T-helper 17 cell (primary cell): ENCODE data around the gene RAB44. TPM values are rescaled to one million over a fixed set of nuclear protein-coding genes. Genes with fewer than 3 reads are reported as not detected.

Experiments
- ATAC-seq: fragments of 150-1000 bp; cut with Tn5 transposase; 2 replicates; pipeline ENCODE4 v1.10.0; 2021; ENCODE audit warnings: mild to moderate bottlenecking, moderate library complexity
- DNase-seq, 3 donors: peaks; one replicate each; pipeline versions ENCODE4 v3.0.0 to v3.0.0-alpha.2; 2020 to 2021
- H3K9me3 ChIP-seq: one replicate; pipeline ENCODE4 v1.7.0; 2013; ENCODE audit warnings: low read length, mild to moderate bottlenecking; ENCODE audit not compliant: control insufficient read depth, poor library complexity, severe bottlenecking
- H3K27ac Mint-ChIP-seq: one replicate; pipeline ENCODE4 v1.8.0; 2022; ENCODE audit warnings: mild to moderate bottlenecking, moderate library complexity, mixed read lengths
- H3K27me3 Mint-ChIP-seq: one replicate; pipeline ENCODE4 v1.8.0; 2022; ENCODE audit warnings: mixed read lengths
- H3K36me3 Mint-ChIP-seq: one replicate; pipeline ENCODE4 v1.8.0; 2022; ENCODE audit warnings: low read depth, mixed read lengths
- H3K4me1 Mint-ChIP-seq: one replicate; pipeline ENCODE4 v1.8.0; 2022; ENCODE audit warnings: mild to moderate bottlenecking, mixed read lengths
- H3K4me3 Mint-ChIP-seq: one replicate; pipeline ENCODE4 v1.8.0; 2022; ENCODE audit warnings: mild to moderate bottlenecking, moderate library complexity, mixed read lengths
- total RNA-seq, 4 donors: library from RNA in 2 of 4; stranded (reverse) in 2 of 4; gene quantifications; one replicate each; pipeline ENCODE4 v1.2.3 and lab custom pipeline; 2022 to 2026

RAB44 gene
- total RNA-seq, 2 donors from 2014 or later, result 0.21 to 0.77 TPM

- H3K4me3 Mint-ChIP-seq, result no peak overlapping the region
- H3K27me3 Mint-ChIP-seq, result no peaks in the 10 kb centered on the region
- H3K36me3 Mint-ChIP-seq, result peaks cover 2% of the 10 kb centered on the region
- DNase-seq, result no peak
- H3K27ac Mint-ChIP-seq, result no peak overlapping the region
- no peaks in the 10 kb centered on the region for H3K9me3 ChIP-seq
- no peak for ATAC-seq
- peaks cover 14% of the 10 kb centered on the region for H3K4me1 Mint-ChIP-seq
Observed at GRCh38 chr6:36674942-36675341, 22.7 kb upstream of the RAB44 start.

GRCh38 chr6:36676141-36677058 is 21.2 kb upstream of the RAB44 start:
- H3K9me3 ChIP-seq, result no peaks in the 10 kb centered on the region
- Mint-ChIP-seq H3K4me1 (peaks cover 23% of the 10 kb centered on the region), H3K4me3 (no peak overlapping the region), H3K27me3 (no peaks in the 10 kb centered on the region), H3K27ac (peak overlapping the region; percentile 98), H3K36me3 (peaks cover 2% of the 10 kb centered on the region)
- ATAC-seq, result no peak
- no peak for DNase-seq

- H3K9me3 ChIP-seq, result no peaks in the 10 kb centered on the region
- Mint-ChIP-seq H3K27ac (peak overlapping the region; percentile 98), H3K4me1 (peaks cover 23% of the 10 kb centered on the region), H3K36me3 (peaks cover 2% of the 10 kb centered on the region), H3K27me3 (no peaks in the 10 kb centered on the region), H3K4me3 (peak overlapping the region; percentile 57)
- no peak for DNase-seq
- no peak for ATAC-seq
Observed at GRCh38 chr6:36677059-36677749, 20.4 kb upstream of the RAB44 start.

GRCh38 chr6:36677753-36678487 is 19.7 kb upstream of the RAB44 start:
- H3K27me3 Mint-ChIP-seq, result no peaks in the 10 kb centered on the region
- H3K36me3 Mint-ChIP-seq, result no peaks in the 10 kb centered on the region
- ATAC-seq, result no peak
- H3K27ac Mint-ChIP-seq, result peak overlapping the region; percentile 98
- DNase-seq, result no peak
- H3K9me3 ChIP-seq, result no peaks in the 10 kb centered on the region
- H3K4me1 Mint-ChIP-seq, result peaks cover 28% of the 10 kb centered on the region
- peak overlapping the region; percentile 92 for H3K4me3 Mint-ChIP-seq

GRCh38 chr6:36678488-36679042 is 19.1 kb upstream of the RAB44 start, which contains the start of gene CDKN1A:
TSS of gene CDKN1A (plus strand) at chr6:36678714. CDS start at chr6:36684102, 5,388 bp downstream.
- H3K9me3 ChIP-seq, result no peaks in the 10 kb centered on the region
- peak; percentile 68 to 73 (median 73) for DNase-seq
- ATAC-seq, result peak; percentile 45
- Mint-ChIP-seq H3K4me3 (peak within 1 kb of the TSS; percentile 92), H3K27me3 (no peaks in the 10 kb centered on the region), H3K4me1 (peaks cover 28% of the 10 kb centered on the region), H3K36me3 (no peaks in the 10 kb centered on the region), H3K27ac (peak within 1 kb of the TSS; percentile 98)

- H3K9me3 ChIP-seq, result no peaks in the 10 kb centered on the region
- Mint-ChIP-seq H3K36me3 (no peaks in the 10 kb centered on the region), H3K27me3 (no peaks in the 10 kb centered on the region), H3K27ac (peak overlapping the region; percentile 98), H3K4me3 (peak overlapping the region; percentile 92), H3K4me1 (peaks cover 28% of the 10 kb centered on the region)
- peak; percentile 20 to 32 (median 28) for DNase-seq
- no peak for ATAC-seq
Observed at GRCh38 chr6:36679043-36679833, 18.4 kb upstream of the RAB44 start.

- Mint-ChIP-seq H3K36me3 (no peaks in the 10 kb centered on the region), H3K4me1 (peaks cover 27% of the 10 kb centered on the region), H3K27ac (peak overlapping the region; percentile 98), H3K27me3 (no peaks in the 10 kb centered on the region), H3K4me3 (peak overlapping the region; percentile 68)
- ATAC-seq (peak; percentile 68), DNase-seq (peak; percentile 76 to 90 (median 76))
- no peaks in the 10 kb centered on the region for H3K9me3 ChIP-seq
Observed at GRCh38 chr6:36682328-36683144, 15.1 kb upstream of the RAB44 start.

- Mint-ChIP-seq H3K27ac (peak overlapping the region; percentile 98), H3K36me3 (no peaks in the 10 kb centered on the region), H3K4me3 (peak overlapping the region; percentile 68), H3K27me3 (no peaks in the 10 kb centered on the region), H3K4me1 (peaks cover 23% of the 10 kb centered on the region)
- no peaks in the 10 kb centered on the region for H3K9me3 ChIP-seq
- no peak for ATAC-seq
- no peak for DNase-seq
Observed at GRCh38 chr6:36683145-36683655, 14.4 kb upstream of the RAB44 start.

GRCh38 chr6:36683656-36684446 is 13.8 kb upstream of the RAB44 start:
- no peaks in the 10 kb centered on the region for H3K9me3 ChIP-seq
- Mint-ChIP-seq H3K27me3 (no peaks in the 10 kb centered on the region), H3K36me3 (no peaks in the 10 kb centered on the region), H3K27ac (peak overlapping the region; percentile 98), H3K4me1 (peaks cover 19% of the 10 kb centered on the region), H3K4me3 (peak overlapping the region; percentile 68)
- ATAC-seq (no peak), DNase-seq (no peak)

- Mint-ChIP-seq H3K27ac (peak overlapping the region; percentile 98), H3K36me3 (no peaks in the 10 kb centered on the region), H3K27me3 (no peaks in the 10 kb centered on the region), H3K4me3 (no peak overlapping the region), H3K4me1 (peaks cover 18% of the 10 kb centered on the region)
- ATAC-seq, result no peak
- no peaks in the 10 kb centered on the region for H3K9me3 ChIP-seq
- no peak for DNase-seq
Observed at GRCh38 chr6:36684447-36684812, 13.2 kb upstream of the RAB44 start.
